Activated gamma-delta T cell (primary cell): ENCODE measurements around the gene FHOD3.
"Not testable (repeated sequence)": the region's sequence is repeated elsewhere in the genome, so short reads cannot be mapped to it uniquely, and the experiment has no call there.

Source experiments
- DNase-seq: peaks from one replicate; lab custom pipeline; 2025; lab: John Stamatoyannopoulos, UW

Gene FHOD3

DNA sequence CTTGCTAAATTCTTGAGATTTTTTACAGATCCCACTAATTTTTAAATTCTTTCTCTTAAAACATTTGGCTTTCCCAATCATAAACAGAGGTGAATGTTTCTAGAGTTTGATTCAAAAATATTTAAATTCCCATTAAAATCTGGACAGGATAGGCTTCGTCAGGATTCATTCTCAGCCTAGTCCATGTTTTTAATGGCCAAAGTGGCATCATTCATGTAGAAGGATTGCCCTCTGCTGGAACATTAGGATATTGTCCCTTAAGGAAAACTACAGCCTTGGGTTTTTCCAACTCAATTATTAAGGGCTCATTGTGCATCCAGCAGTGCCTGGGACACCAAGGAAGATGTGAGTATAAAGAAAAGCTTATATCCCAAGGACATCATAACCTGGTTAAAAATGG lies 459.6 kb downstream of the FHOD3 start:
- DNase-seq: no peak

GRCh38 chr18:36757991-36758390 lies 460.5 kb downstream of the FHOD3 start:
- DNase-seq: no peak

- DNase-seq: no peak
These were observed 461.1 kb downstream of the FHOD3 start for GRCh38 chr18:36758623-36759022.

- DNase-seq: no peak
These were observed 461.8 kb downstream of the FHOD3 start for GRCh38 chr18:36759167-36759776.

DNA sequence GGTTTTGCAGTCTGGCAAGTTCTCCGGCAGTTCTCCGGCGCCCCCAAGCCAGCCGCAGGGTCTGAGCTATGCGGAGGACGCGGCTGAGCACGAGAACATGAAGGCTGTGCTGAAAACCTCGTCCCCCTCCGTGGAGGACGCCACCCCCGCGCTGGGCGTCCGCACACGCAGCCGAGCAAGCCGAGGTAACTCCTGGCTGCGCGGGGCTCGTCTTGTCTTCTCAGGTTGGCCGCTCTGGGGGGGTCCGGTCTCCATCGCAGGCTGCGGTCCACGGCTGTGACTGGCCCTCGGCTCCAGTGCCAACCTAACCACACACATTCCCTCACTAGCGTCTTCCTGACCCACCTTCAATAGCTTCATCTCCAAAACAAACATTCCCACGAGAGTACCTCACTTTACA lies 463.1 kb downstream of the FHOD3 start:
- DNase-seq: no peak

GRCh38 chr18:36761186-36761698 lies 463.7 kb downstream of the FHOD3 start:
- no peak for DNase-seq

DNA sequence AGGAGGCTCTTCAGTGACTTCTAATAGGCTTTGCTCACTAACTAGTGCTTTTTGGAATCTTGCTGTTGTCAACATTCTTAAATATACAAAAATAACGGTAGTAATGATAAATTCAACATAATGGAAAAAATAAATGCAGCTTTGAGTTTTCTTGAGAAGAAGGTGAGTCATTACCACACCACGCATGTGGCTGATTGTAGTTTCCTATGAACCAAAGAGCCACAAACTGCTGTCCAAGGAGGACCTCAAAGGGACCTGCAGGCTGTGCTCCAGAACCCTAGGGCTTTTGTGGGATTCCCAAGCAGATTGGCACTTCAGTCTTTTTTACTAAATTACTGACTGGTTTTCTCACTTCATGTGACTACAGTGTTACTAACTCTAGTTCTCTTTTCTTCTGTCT lies 464.6 kb downstream of the FHOD3 start:
- DNase-seq: no peak

DNA sequence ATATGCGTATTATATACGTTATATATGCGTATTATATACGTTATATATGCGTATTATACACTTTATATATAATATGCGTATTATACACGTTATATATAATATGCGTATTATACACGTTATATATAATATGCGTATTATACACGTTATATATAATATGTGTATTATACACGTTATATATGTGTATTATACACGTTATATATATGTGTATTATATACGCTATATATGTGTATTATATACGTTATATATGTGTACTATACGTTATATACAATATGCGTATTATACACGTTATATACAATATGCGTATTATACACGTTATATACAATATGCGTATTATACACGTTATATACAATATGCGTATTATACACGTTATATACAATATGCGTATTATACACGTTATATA lies 465.5 kb downstream of the FHOD3 start:
- not testable (repeated sequence) for DNase-seq

DNA sequence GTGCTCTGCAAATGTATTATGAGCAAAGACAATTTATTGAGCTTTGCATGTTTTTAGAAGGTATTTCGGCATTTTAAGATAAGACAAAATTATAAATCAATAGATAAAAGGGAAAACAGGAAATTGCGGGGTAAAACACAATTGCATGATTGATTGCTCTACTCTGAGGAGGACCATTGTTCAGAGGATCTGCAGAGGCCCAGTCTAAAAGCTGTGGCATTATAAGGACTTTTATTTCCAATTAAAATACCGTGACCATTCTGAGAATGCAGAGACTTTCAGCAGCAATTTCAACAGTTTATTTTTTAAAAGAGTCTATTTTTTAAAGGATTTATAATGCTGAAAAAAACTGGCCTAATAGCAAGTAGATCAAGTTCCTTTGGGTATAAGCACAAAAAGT lies 469.3 kb downstream of the FHOD3 start:
- no peak for DNase-seq

DNA sequence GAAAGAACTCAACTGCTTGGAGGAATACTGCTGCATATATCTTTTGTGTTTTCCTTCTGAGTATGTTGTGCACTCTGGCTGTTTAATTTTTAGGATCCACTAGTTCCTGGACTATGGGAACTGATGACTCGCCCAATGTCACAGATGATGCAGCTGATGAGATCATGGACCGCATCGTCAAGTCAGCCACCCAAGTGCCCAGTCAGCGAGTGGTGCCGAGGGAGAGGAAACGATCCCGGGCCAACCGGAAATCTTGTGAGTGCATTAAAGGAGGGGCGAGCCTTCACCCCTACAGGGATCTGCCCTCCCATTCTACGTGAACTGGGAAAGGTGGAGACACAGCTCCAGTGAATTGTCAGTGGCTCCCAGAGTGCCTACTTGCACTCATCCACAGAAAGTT lies 471.7 kb downstream of the FHOD3 start:
- DNase-seq: no peak

- no peak for DNase-seq
These were observed 472.2 kb downstream of the FHOD3 start for GRCh38 chr18:36769611-36770314.

GRCh38 chr18:36770315-36770946 lies 472.9 kb downstream of the FHOD3 start:
- no peak for DNase-seq

DNA sequence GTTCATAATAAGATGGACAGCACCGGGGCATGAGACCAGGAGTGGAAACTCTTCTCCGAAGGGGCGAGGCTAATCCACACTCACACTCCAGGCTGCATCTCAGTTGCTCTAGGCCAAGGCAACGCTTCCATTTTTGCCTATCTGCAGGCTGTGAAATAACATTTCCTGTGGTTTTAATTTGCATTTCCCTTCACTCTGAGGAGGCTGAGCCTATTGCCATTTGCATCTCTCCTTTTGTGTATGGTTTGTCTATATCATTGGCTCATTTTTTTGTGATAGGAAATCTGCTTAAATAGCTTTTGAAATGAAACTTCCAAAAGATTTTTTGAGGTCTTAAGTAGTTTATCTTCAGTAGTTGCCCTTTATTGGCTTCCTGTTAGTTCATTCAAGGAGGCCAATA lies 473.7 kb downstream of the FHOD3 start:
- no peak for DNase-seq

GRCh38 chr18:36772241-36772723 lies 474.8 kb downstream of the FHOD3 start:
- no peak for DNase-seq

GRCh38 chr18:36775396-36775795 lies 477.9 kb downstream of the FHOD3 start:
- DNase-seq: no peak

- DNase-seq: no peak
These were observed 479.1 kb downstream of the FHOD3 start for GRCh38 chr18:36776650-36777049.

DNA sequence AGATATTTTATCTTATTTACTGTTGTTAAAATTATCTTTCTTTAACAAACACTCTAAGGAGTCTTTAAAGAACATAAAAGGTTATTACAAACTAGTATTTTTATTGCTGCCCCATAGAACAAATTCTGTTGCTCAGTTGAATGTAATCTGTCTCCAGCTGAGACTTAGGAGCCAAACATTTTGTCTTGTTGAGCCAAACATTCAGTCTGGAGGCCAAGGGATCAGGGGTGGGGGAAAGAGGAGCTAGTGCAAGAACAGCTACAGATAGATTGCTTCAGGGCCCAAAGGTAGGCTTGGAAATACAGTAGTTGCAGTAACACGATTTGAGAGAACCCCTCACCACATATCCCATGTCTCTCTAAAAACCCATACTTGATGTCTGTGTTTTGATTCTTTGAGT lies 480.1 kb downstream of the FHOD3 start:
- no peak for DNase-seq

DNA sequence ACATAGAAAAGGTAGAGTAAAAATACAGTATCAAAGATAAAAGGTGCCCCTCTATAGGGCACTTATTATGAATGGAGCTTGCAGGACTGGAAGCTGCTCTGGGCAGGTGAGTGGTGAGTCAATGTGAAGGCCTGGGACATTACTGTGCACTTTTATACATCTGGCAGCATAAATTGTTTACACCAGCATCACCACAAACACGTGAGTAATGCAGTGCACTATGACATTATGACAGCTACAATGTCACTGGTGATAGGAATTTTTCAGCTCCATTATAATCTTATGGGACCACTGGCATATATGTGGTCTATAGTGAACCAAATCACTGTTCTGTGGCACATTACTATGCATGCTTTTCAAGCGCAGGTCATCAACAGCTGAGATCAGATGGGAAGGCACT lies 483.2 kb downstream of the FHOD3 start:
- no peak for DNase-seq

DNA sequence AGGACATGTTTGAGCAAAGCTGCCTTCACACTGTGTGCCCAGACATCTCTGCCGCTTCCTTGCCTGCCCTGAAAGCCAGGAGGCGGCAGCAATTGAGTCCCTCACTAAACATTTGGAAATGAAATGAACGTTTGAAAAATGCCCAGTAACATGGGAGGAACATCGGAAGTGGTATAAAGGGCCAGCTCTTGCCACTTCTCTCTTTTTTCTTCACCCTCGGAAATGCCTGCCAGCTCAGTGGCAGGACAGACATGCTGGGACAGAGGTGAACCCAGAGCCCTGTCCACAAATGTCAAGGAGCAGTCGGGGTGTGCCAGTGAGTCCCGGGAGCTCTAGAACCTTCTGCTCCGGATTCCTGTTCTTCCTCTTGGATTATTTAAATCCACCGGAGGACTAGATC lies 485.2 kb downstream of the FHOD3 start:
- no peak for DNase-seq

- DNase-seq: no peak
These were observed 486.3 kb downstream of the FHOD3 start for GRCh38 chr18:36783792-36784191.

GRCh38 chr18:36786686-36787085 lies 489.2 kb downstream of the FHOD3 start:
- no peak for DNase-seq

DNA sequence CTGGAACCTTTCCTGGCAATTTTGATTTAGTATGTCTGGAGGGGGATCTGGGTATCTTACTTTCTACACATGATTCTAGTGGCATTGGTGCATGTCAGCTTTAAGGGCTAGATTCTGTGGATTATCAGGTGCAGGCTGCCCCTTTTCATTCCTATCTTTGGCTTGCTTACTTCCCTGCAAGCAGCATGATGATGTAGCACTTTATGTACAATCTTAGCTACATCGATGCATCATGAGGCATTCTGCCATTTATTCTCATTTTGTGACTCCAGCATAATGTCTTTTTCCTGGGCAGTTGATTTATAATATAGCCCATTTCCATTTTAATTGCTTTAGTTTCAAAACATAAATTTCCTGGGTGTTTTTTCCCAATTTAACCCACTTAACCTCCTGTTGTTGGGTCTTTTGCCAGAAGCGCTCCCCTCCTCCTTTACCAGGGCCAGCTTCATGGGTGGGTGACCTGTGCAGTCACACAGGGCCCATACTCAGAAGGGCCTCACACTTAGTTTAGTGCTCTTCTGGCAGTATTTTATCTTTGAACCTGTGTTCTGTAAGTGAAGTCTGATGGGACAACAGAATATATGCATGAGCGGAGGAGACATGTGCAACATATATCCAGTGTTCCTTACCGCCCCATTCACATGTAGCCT lies 495.2 kb downstream of the FHOD3 start:
- no peak for DNase-seq
